Measurements from ENCODE around the gene SLC35G2.
"Not testable (repeated sequence)": the region's sequence is repeated elsewhere in the genome, so short reads cannot be mapped to it uniquely, and the experiment has no call there.

Gene SLC35G2

DNA sequence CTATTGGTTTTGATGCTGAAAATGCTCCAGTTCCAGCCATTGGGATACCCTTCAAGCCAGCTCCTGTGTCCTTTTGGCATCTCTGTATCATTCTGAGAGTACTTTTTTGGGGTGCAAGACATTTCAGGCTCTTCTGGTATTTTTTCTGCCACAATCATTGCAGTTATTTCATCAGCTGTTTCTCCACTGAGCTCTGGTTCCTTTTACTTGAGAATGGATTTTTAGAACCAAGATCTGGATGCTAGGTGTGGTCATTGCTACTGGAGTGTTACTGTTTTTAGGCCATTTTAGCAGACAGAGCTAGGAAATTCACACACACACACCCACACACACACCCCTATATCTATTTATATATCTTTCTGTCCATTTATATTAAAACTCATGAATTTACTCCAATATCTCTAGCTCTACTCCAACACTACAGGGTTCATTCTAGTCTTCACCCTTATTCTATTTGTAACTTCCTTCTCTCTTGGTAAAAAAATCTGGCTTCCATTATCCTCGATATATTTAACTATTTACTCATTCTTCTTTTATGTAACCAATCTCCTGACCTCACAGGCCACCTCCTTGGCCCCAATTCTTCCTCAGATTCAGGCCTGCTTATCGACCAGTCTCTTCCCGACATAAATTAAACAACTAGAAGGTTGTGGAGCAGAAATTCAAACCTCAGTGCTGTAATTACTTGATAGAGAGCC lies 17.0 kb downstream of the SLC35G2 start:
- DNase-seq = no peak

DNA sequence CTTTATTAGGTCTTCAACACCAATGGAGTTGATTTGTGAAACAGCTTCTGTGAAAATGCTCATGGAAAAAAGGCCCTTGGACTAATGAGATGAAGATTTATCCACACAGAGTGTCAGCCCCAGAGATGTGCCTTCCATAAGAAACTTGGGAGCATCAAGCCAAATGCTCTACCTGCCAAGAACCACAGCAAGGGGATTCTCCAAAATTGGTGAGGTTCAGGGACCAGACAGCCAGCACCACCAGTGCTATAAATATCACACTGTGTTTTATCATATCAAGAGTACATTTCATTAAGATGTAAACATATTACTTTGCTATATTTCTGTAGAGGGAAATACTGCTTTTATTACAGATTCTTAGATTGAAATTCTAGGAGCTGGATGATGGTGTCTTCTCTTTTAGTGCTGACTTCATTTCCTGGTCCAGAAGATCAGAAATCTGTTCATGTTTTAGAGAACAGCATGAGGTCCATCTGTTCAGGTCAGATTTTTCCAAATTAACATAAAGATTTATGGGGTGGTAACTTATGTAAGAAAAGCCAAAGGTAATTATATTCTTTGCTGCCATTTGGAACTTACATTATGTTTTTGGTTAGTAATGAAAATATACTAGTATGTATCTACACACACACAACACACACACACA lies 17.7 kb downstream of the SLC35G2 start:
- DNase-seq = no peak

DNA sequence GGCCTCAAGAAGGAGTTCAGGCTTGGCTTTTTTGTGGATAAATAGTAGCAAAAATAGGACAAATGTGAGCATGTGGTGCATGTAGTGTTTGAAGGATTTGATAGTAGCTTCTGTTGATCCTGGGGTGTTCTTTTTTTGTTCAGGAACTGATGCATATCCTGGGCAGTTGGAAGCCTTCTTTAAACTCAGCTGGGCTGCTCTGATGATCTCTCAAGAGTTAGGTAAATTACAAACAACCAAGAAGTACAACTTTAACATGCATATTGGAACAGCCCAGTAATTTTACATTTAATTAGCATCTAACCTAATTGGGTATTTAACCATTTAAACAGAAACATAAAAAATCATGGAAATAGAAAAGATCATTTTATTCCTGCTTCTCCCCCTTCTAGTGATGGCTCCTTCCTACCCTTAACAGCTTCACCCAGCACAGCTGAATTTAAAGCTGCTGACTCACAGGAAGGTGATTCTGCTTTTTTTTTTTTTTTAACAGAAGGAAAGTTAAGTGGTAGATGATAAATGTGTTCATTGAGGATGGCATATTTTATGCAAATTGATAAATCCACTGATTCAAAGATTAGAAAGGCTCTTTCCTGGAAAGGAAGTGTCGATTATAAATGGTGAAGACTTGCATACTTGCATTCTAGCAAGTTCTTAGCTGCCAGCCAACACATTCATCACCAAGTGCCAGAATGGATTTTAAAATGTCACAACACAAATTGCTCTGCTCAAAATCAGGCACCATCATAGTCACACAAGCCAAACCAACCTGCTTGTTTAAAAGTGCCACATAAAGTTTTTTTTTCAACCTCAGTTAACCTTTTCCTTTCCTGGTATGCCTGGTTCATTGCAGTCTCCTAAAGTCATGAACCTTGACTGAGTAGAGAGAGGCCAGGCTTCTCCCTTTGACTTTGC lies 20.0 kb downstream of the SLC35G2 start:
- DNase-seq = no peak

DNA sequence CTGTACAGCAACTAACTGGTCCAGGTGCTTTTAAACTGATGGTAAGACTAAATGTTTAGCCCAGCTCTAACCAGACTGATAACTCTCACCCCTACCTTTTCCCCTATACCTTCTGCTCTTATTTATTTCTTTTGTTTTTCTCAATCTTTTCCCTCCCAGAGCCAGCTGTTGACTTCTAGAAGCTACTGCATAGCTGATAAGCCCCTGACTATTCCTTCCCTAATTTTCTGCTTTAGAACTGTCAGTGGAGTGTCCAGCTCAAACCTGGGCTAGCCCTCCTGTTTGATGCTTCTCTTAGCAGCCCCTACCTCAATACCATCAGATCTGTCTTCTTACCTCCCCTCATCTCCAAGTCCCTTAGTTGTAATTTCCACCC lies 20.6 kb downstream of the SLC35G2 start:
- no peak for DNase-seq

GRCh38 chr3:136840252-136840651 lies 21.3 kb downstream of the SLC35G2 start:
- no peak for DNase-seq

DNA sequence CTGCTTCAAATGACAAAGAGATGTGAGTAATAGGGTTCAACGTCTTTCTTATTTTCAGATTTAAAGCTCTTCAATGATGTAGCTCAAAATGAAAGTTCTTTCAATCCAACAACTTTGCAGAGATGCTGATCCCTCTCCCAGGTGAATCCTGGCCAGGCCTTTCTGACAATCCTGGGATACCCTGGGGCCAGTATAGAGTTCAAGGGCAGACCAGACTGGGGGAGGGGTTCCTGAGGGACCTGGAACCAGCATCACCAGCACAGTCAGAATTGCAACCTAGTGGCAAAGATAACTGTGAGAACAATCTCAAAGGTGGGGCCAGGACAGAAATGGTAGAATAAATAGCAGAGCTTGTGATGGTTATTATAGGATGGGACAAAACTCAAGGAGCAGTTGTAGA lies 23.4 kb downstream of the SLC35G2 start:
- no peak for DNase-seq

DNA sequence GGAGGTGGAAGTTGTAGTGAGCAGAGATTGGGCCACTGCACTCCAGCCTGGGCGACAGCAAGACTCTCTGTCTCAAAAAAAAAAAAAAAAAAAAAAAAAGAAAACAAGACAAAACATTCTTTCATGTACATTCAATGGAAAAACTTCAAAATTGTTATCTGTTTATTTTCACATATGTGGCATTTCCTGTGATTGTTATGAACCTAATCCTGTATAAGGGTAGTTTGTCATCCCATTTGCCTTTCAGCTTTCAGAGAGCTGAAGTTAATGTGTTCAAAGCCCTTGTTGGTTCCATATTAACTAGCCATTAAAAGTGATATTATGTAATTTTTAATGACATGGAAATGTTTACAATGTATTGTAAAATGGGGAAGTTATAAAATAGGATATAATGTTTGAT lies 25.8 kb downstream of the SLC35G2 start:
- no peak for DNase-seq

DNA sequence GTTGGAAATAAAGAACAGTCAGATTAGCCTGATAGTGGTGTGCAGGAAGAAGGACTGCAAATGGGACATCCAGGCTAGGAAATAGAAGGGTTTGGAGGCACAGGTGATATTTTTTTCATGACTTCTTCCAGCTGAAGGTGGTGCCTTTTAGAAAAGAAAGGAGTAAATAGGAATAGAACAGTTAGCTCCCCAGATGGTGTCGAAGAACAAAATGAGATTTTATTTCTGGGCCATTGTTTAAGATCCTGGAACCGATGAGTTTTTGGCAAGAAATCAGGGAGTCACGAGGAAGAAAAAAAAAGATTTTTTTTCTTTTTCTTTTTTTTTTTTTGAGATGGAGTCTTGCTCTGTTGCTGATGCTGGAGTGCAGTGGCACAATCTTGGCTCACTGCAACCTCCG lies 33.3 kb downstream of the SLC35G2 start:
- no peak for DNase-seq

DNA sequence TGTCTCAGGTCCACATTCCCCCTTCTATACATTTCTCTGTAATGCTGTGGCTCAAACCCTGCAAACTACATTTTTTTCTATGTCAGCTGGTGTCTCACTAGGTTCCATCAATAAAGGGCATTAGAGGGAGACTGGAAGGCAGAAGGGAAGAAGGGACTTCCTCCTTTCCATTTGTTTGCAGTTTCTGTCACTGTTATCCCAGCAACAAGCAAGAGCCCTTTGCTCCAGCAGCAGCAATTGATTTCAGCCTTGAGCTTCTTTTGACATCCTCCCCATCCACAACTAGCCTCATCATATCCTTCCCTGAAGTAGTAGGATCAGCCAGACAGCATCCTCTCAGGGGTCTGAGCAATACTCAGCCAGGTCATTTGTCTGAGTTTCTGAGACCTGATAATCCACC lies 37.7 kb downstream of the SLC35G2 start:
- no peak for DNase-seq

GRCh38 chr3:136858381-136858780 lies 39.5 kb downstream of the SLC35G2 start:
- no peak for DNase-seq

DNA sequence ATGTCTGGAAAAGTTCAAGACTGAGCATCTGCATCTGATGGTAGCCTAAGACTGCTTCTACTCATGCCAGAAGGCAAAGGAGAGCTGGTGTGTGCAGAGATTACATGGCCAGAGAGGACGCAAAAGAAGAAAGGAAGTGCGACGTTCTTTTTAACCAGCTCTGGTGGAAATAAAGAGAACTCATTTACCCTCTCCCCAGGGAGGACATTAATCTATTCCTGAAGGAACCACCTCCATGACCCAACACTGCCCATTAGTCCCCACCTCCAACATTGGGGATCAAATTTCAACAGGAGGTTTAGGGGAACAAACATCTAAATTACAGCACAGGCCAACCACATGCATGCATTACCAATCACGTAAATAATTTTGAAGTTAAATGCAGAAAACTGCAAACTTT lies 41.6 kb downstream of the SLC35G2 start:
- no peak for DNase-seq

DNA sequence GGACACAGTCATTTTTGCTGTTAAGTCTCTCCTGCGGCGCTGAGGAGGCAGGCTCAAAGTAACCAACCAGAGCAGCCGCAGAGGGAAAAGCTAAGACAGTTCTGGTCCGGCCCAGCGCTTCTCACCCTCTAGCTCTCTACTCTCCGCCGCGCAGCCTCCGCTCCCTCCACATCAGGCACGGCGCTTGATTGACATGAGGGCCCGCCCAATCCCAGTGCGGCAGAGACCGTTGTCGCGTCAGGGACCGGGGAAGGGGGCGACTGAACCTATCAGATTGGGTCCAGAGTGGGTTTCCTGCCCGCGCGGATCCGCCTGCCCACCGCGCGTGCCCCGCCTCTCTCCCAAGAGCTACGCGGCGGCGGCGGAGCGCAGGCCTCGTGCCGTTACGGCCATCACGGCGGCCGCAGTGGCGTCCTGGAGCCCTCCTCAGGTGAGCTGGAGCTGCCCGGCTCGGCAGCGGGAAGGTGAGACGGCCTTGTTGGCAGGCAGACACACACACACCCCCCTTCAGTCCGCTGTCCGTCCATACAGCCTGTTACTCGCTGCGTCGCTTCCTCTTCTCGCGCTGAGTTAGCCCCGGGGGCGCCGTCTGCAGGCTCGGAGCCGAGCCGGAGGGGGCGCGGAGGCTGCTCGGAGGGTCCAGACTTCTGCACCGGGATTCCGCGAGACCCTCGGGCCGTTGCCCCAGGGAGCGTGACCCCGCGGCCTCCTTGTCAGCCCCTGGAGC lies 43.1 kb downstream of the SLC35G2 start, which contains the start of gene NCK1:
Gene NCK1, plus strand, starts transcription at position 319 of the 727 bp plus-strand sequence. CDS start 65,794 bp downstream, outside the sequence.
- DNase-seq = peak; percentile 93

GRCh38 chr3:136862617-136863322 lies 43.8 kb downstream of the SLC35G2 start:
- DNase-seq = peak; percentile 11

- no peak for DNase-seq
Measured at GRCh38 chr3:136869282-136869681, 50.4 kb downstream of the SLC35G2 start.

DNA sequence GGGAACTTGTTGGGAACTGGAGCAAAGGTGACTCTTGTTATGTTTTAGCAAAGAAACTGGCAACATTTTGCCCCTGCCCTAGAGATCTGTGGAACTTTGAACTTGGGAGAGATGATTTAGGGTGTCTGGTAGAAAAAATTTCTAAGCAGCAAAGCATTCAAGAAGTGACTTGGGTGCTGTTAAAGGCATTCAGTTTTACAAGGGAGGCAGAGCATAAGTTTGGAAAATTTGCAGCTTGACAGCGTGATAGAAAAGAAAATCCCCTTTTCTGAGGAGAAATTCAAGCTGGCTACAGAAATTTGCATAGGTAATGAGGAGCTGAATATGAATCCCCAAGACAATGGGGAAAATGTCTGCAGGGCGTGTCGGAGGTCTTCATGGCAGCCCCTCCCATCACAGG lies 53.3 kb downstream of the SLC35G2 start:
- not testable (repeated sequence) for DNase-seq

GRCh38 chr3:136879510-136879909 lies 60.6 kb downstream of the SLC35G2 start:
- not testable (repeated sequence) for DNase-seq

- no peak for DNase-seq
Measured at GRCh38 chr3:136882571-136882970, 63.6 kb downstream of the SLC35G2 start.

- DNase-seq = peak; percentile 60
Measured at GRCh38 chr3:136883967-136884720, 65.2 kb downstream of the SLC35G2 start.

- DNase-seq = no peak
Measured at GRCh38 chr3:136885357-136886213, 66.7 kb downstream of the SLC35G2 start.

DNA sequence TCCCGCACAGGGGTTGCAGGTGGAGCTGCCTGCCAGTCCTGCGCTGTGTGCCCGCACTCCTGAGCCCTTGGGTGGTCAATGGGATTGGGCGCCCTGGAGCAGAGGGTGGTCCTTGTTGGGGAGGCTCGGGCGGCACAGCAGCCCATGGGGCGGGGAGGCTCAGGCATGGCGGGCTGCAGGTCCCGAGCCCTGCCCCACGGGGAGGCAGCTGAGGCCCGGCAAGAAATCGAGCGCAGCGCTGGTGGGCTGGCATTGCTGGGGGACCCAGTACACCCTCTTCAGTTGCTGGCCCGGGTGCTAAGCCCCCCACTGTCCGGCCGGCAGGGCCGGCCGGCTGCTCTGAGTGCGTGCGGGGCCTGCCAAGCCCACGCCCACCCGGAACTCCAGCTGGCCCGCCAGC lies 71.0 kb downstream of the SLC35G2 start:
- no peak for DNase-seq
